Duodenal mucosa (tissue), 2 donors: Measurements from ENCODE around the gene DRAXIN.

Experiments
- H3K27ac ChIP-seq: one replicate; pipeline ENCODE4 v1.7.0; 2013; ENCODE audit warnings: low read depth, low read length
- H3K27me3 ChIP-seq, 2 donors: one replicate each; pipeline ENCODE4 v1.7.0; 2013; ENCODE audit warnings: low read length in 2 of 2, control low read depth in 1 of 2; ENCODE audit not compliant: insufficient read depth in 2 of 2, control insufficient read depth in 1 of 2
- H3K36me3 ChIP-seq, 2 donors: one replicate each; pipeline ENCODE4 v1.7.0; 2013; ENCODE audit warnings: low read length in 2 of 2, control low read depth in 1 of 2; ENCODE audit not compliant: insufficient read depth in 2 of 2, control insufficient read depth in 1 of 2
- H3K4me1 ChIP-seq, 2 donors: one replicate each; pipeline ENCODE4 v1.7.0; 2013; ENCODE audit warnings: low read length in 2 of 2, control low read depth in 1 of 2; ENCODE audit not compliant: insufficient read depth in 2 of 2, control insufficient read depth in 1 of 2
- H3K4me3 ChIP-seq, 2 donors: one replicate each; pipeline ENCODE4 v1.7.0; 2013; ENCODE audit warnings: low read length in 2 of 2, low read depth in 1 of 2
- H3K9ac ChIP-seq, 2 donors: one replicate each; pipeline ENCODE4 v1.7.0; 2013; ENCODE audit warnings: low read length in 2 of 2, low read depth in 1 of 2
- H3K9me3 ChIP-seq, 2 donors: one replicate each; pipeline ENCODE4 v1.7.0; 2013; ENCODE audit warnings: low read length in 2 of 2, control low read depth in 1 of 2; ENCODE audit not compliant: control insufficient read depth in 1 of 2

Gene DRAXIN

DNA sequence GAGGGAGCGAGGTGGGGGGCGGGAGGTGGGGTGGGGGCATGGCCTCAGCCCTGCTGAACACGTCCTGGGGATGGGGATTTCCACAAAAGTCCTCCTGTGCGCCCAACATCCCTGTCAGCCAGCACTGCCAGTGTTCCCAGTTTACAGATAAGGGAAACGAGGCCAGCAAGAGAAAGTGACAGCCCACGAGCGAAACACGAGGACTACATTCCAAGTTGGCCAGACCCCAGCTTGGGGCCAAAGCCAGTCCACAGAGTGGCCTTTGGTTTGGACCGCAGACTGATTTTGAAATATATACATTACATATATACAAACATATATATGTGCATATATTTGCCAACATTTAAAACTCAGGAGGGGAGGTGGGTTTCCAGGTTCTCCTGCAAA, 42.3 kb upstream of the DRAXIN start:
- H3K4me1 ChIP-seq: peaks cover 17 to 25% of the 10 kb centered on the region in 2 donors
- no peaks in the 10 kb centered on the region for H3K36me3 ChIP-seq
- H3K9ac ChIP-seq: no peak overlapping the region
- H3K27ac ChIP-seq: no peak overlapping the region
- H3K4me3 ChIP-seq: no peak overlapping the region
- H3K27me3 ChIP-seq: peaks cover 5 to 16% of the 10 kb centered on the region in 2 donors
- H3K9me3 ChIP-seq: no peaks in the 10 kb centered on the region

DNA sequence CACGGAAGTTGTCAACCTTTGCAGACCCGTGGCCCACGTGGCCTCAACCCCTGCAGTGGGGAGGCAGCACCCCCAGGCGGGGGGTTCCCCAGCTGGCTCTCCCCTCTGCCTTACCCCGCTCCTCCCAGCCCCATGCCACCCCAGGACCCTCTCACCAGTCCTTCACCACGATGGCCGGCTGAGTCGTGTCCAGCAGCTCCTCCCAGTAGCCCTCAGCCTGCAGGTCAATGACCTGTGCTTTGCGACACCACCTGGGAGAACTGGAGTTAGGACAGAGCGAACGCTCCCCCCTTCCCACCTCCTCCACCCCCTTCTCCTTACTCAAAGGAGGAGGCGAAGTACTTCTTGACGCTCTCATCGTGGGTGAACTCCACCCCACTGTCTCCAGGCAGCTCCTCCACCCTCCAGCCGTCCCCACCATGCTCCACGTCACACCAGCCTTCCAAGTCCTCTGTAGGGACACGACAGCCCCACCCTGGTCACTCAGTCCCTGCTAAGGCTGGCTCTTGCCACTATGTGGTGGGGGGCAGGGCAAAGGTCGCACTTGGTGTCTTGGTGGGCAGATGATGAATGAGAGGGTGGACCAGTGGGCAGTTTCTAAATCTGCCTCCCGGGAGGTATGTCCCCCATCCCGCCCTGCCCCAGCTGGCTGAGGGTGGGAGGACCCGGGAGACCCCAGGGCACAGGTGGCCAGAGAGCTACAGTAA, 41.7 kb upstream of the DRAXIN start:
- H3K4me1 ChIP-seq: peaks cover 17 to 25% of the 10 kb centered on the region in 2 donors
- peak overlapping the region in 1 of 2 donors; percentile 12 for H3K9ac ChIP-seq
- H3K9me3 ChIP-seq: no peaks in the 10 kb centered on the region
- no peaks in the 10 kb centered on the region for H3K36me3 ChIP-seq
- peaks cover 5 to 16% of the 10 kb centered on the region in 2 donors for H3K27me3 ChIP-seq
- H3K27ac ChIP-seq: no peak overlapping the region
- no peak overlapping the region for H3K4me3 ChIP-seq

DNA sequence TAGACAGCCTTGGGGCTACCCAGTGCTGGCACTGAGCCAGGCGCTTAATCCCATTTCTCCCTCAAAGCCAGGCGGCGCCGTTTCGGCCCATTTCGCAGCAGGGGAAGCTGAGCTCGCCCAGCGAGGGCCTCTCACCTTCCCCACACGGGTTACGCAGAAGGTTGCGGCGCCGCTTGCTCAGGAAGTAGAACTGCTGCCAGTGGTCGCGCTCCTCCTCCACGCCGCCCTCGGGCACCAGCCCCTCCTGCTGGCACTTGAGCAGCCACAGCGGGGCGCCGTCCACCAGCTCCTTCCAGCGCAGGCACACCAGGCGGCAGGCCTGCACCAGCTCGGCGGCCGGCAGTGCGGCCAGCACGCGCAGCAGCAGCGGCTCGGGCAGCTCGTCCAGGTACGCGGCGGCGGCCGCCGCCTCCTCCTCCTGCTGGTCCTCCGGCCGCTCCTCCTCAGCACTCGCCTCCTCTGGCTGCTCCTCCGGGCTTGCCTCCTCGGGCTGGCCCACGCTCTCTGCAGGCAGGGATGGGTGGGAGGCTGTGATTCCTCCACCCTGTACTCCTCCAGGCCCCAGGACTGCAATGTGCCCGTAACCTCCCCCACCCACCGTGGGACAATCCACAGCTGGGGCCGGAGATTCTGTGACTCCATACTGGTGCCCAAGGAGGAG, 41.0 kb upstream of the DRAXIN start:
- Histone ChIP-seq H3K27me3 (peaks cover 5 to 16% of the 10 kb centered on the region in 2 donors), H3K36me3 (no peaks in the 10 kb centered on the region), H3K9ac (peak overlapping the region in 1 of 2 donors; percentile 12), H3K4me3 (peak overlapping the region in 1 of 2 donors; percentile 28), H3K9me3 (no peaks in the 10 kb centered on the region), H3K27ac (no peak overlapping the region), H3K4me1 (peaks cover 21 to 30% of the 10 kb centered on the region in 2 donors)

DNA sequence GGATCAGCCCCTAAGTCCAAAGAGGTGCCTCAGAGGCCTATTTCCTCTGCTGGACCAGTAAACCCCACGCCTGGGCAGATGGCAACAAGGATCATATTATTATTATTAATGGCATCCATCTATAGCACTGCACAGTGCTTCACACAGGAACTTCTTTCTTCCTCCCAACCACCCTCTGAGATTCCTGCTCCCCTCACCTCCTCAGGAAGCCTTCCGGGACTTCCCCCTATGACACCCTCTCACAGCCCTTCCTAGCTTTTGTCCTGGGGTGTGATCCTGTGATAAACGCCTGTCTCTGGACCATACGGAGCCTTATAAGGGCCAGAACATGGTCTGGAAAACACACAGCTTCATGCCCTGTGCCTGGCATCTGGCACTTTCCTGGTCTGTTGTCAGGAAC, 40.5 kb upstream of the DRAXIN start:
- Histone ChIP-seq H3K9me3 (no peaks in the 10 kb centered on the region), H3K36me3 (no peaks in the 10 kb centered on the region), H3K27ac (no peak overlapping the region), H3K27me3 (peaks cover 5 to 16% of the 10 kb centered on the region in 2 donors), H3K9ac (no peak overlapping the region), H3K4me1 (peaks cover 24 to 35% of the 10 kb centered on the region in 2 donors), H3K4me3 (peak overlapping the region in 1 of 2 donors; percentile 28)

DNA sequence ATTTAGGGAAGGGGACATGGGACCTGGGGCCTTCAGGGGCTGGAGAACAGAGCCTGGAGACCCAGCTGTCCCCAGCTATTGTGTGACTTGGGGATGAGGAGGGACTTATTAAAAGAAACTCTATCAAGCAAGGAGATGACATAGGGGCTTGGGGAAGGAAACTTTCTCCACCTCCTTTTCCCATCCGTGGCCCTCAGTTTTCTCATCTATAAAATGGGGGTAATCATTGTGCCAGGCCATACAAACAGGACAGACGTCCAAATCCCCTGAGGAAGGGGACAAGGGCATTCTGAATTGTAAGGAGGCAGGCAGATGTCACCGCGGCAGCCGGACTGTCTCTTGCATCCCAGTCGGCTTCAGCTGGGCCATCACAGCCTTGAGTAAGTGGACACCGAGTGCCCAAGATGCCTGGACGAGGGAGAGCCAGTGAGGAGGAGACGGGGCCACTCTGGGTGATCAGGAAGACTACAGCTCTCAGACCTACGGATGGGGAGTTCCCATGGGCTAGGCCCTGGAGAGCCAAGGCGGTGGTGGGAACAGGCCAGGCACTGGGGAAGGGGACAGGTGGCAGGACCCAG, 39.2 kb upstream of the DRAXIN start:
- Histone ChIP-seq H3K4me1 (peaks cover 24 to 35% of the 10 kb centered on the region in 2 donors), H3K27me3 (peaks cover 5 to 16% of the 10 kb centered on the region in 2 donors), H3K36me3 (no peaks in the 10 kb centered on the region), H3K9ac (no peak overlapping the region), H3K9me3 (no peaks in the 10 kb centered on the region), H3K4me3 (no peak overlapping the region), H3K27ac (no peak overlapping the region)

DNA sequence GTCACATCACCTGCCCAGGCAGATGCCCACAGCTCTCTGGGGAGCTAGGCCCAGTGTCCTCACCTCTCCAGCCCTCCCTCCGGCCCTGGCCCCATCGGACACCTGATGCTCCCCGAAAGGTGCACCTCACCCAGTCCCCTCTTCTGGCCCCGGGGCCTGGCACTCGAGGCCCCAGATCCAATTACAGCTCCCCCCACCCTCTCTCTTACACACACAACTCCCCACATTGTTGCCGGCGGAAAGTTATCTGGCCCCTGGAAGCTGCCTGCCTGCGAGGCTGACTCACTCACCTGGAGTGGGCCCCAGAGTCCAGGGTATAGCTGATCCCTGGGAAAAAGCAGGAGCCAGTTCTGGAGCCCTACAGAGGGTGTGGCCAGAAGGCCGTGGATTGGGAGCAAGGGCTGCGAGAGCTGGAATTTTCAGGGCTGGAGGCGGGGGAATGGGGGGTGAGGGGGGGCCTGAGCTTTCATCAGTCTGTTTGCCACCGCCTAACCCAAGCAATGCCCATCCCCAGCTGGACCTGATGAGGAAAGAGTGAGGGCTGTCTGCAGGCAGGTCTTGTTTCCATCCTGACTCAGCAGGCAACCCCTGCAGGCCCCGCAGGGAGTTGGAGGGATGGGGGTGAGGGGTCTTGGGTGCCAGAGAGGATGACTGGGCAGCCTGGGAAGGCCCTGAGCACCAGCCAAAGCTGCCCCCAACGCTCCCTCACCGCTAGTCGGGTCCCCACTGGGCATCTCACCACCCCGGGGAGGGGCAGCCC, 38.2 kb upstream of the DRAXIN start:
- peaks cover 24 to 34% of the 10 kb centered on the region in 2 donors for H3K4me1 ChIP-seq

DNA sequence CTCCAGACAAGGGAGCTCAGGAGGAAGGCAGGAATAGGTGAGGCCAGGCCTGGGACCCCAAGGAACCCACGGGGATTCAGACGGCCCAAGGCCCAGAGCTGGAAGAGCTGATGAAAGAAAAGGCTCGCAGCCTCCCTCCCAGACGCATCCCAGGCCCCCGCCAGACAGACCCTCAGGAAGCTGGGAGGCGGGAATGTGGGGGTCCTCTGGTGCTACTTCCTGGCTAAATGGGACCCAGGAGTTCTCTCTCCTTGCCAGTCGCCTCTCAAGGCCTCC, 37.7 kb upstream of the DRAXIN start:
- no peaks in the 10 kb centered on the region for H3K9me3 ChIP-seq
- no peak overlapping the region for H3K27ac ChIP-seq
- no peaks in the 10 kb centered on the region for H3K36me3 ChIP-seq
- H3K4me1 ChIP-seq: peaks cover 24 to 29% of the 10 kb centered on the region in 2 donors
- peaks cover 5 to 11% of the 10 kb centered on the region in 2 donors for H3K27me3 ChIP-seq
- peak overlapping the region in 1 of 2 donors; percentile 25 for H3K9ac ChIP-seq
- peak overlapping the region; percentile 52 to 70 for H3K4me3 ChIP-seq

More for the DNA sequence above, 38.2 kb upstream of the DRAXIN start:
- Histone ChIP-seq H3K9ac (peak overlapping the region; percentile 21 to 25), H3K36me3 (no peaks in the 10 kb centered on the region), H3K27ac (no peak overlapping the region), H3K9me3 (no peaks in the 10 kb centered on the region), H3K4me3 (peak overlapping the region in 1 of 2 donors; percentile 70), H3K27me3 (peaks cover 5 to 14% of the 10 kb centered on the region in 2 donors)

DNA sequence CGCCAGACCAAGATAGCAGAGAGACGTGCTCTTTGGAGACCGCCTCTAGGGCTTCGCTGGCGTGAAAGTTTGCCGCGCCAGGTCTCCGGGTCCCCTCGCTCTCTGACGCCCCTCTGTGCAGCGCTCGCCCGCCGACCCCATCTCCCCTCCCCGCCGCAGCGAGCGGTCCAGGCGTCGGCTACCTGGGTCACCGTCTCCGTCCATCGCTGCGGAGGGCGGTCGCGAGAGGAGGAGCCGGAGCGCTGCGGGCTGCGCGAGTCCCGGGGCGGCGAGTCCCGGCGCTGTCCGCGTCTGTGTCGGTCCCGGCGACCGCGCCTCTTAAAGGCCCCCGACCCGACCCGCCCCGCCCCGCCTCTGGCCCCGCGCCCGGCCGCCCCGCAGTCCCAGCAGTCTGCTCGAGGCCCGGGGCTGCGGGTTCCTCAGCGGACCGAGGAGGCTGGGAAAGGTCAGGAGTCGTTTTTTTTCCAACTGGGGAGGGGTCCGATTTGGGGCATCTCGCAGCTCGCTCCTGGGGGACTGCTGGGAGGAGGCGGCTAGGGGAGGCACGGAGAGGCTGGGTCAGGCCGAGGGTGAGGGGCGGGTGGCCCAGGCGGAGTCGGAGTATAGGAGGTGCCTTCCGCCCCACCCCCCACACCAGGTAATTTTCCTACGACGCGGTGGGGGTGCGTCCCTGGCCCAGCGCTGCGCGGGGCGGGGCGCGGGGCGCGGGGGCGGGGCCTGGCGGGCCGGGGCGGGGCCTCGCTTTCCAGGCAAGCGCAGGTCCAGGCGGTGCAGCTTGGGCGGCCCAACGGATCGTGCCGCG, 37.2 kb upstream of the DRAXIN start, which contains the start of the genes FBXO2 and FBXO44:
FBXO2 (minus strand) TSS at position 293 of the 802 bp plus-strand sequence; CDS start at position 204, 89 bp downstream.
FBXO44 (plus strand) TSS at position 741 of the 802 bp plus-strand sequence. CDS start 959 bp downstream, outside the sequence.
- Histone ChIP-seq H3K4me1 (peaks cover 24 to 29% of the 10 kb centered on the region in 2 donors), H3K9me3 (no peaks in the 10 kb centered on the region), H3K36me3 (no peaks in the 10 kb centered on the region), H3K27me3 (peaks cover 5 to 11% of the 10 kb centered on the region in 2 donors), H3K4me3 (peak within 1 kb of the TSS; percentile 63 to 70), H3K27ac (no peak within 1 kb of the TSS), H3K9ac (peak within 1 kb of the TSS; percentile 43 to 48)
